ENCODE results near the gene NECAB2. TPM values are rescaled to one million over a fixed set of nuclear protein-coding genes. Genes with fewer than 3 reads are reported as not detected.

The NECAB2 gene
- total and polyA plus RNA-seq, 7 donors, result 0.04 to 0.13 (median 0.09) TPM; not detected in 4

GRCh38 chr16:84040226-84040822 lies 72.3 kb downstream of the NECAB2 start:
- peak in 3 of 4 donors; percentile 15 to 41 (median 37) for ATAC-seq
- no peaks in the 10 kb centered on the region for H3K9me3 ChIP-seq
- intact Hi-C loops (cut with DNase I), result loop anchor here in 1 of 2 donors (5.0 kb wide), 1 partner anchor 73 kb away; the partner anchor contains the start of gene NECAB2
- H3K36me3 ChIP-seq (ENCODE audit: insufficient read depth in 1 of 2, low read depth in 1 of 2), result no peaks in the 10 kb centered on the region
- WGBS, 3 donors, result 30 to 42% (median 34%) methylated on average over 14 of the region's 14 CpGs
- H3K27ac ChIP-seq, result no peak overlapping the region
- H3K4me1 ChIP-seq, result peaks cover 3% of the 10 kb centered on the region
- H3K4me3 ChIP-seq, result peak overlapping the region; percentile 12
- TF ChIP-seq CTCF (IDR thresholded peaks at IDR 0.05), result no peak
- no peaks in the 10 kb centered on the region for H3K27me3 ChIP-seq (ENCODE audit: insufficient read depth in 3 of 3, low read length in 2 of 3)
- DNase-seq, result no peak

- intact Hi-C loops (cut with DNase I), result loop anchor here in 1 of 2 donors (5.0 kb wide), 1 partner anchor 74 kb away; the partner anchor contains the start of gene NECAB2
- ATAC-seq, result peak; percentile 36 to 72 (median 65)
- Histone ChIP-seq H3K4me1 (peaks cover 3% of the 10 kb centered on the region), H3K9me3 (no peaks in the 10 kb centered on the region), H3K27me3 (ENCODE audit: insufficient read depth in 3 of 3, low read length in 2 of 3) (no peaks in the 10 kb centered on the region), H3K4me3 (peak overlapping the region; percentile 12), H3K36me3 (ENCODE audit: insufficient read depth in 1 of 2, low read depth in 1 of 2) (no peaks in the 10 kb centered on the region), H3K27ac (no peak overlapping the region)
- no peak for DNase-seq
- 29 to 43% (median 36%) methylated on average over 42 of the region's 42 CpGs for WGBS, 3 donors
- TF ChIP-seq CTCF (IDR thresholded peaks at IDR 0.05), result no peak
Observed at GRCh38 chr16:84040823-84041820, 73.1 kb downstream of the NECAB2 start.

DNA sequence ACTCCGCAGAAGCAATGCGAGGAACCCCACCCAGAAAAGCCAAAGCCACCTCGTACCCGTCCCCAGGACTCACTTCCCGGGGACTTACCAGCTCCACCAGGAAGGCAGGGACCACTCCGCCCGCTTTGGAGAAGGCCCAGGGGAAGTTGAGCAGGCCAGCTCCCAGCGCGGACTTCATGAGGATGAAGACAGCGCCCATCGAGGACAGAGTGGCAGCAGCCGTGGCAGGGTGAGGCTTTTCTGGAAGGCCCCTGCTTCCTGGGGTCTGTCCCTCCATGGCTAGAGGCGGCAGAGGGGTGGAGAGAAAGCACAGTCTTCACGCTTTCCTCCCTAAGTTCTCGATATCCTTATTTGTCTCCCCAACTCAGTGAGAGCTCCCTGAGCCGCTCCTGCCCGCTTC lies 73.8 kb downstream of the NECAB2 start:
- no peak overlapping the region for H3K4me3 ChIP-seq
- no peak overlapping the region for H3K27ac ChIP-seq
- H3K9me3 ChIP-seq, result no peaks in the 10 kb centered on the region
- DNase-seq (no peak), ATAC-seq (no peak)
- intact Hi-C loops (cut with DNase I), result loop anchor here in 1 of 2 donors (5.0 kb wide), 1 partner anchor 75 kb away; the partner anchor contains the start of gene NECAB2
- no peak for TF ChIP-seq CTCF (IDR thresholded peaks at IDR 0.05)
- peaks cover 3% of the 10 kb centered on the region for H3K4me1 ChIP-seq
- no peaks in the 10 kb centered on the region for H3K27me3 ChIP-seq (ENCODE audit: insufficient read depth in 3 of 3, low read length in 2 of 3)
- 86 to 89% (median 88%) methylated on average over 16 to 17 of the region's 17 CpGs for WGBS, 3 donors
- no peaks in the 10 kb centered on the region for H3K36me3 ChIP-seq (ENCODE audit: insufficient read depth in 1 of 2, low read depth in 1 of 2)

GRCh38 chr16:84042308-84042878 lies 74.3 kb downstream of the NECAB2 start, which contains the start of gene SLC38A8:
Gene SLC38A8, minus strand, starts transcription at chr16:84042795. Its CDS starts 638 bp downstream, at chr16:84042157.
- Histone ChIP-seq H3K9me3 (no peaks in the 10 kb centered on the region), H3K27me3 (ENCODE audit: insufficient read depth in 3 of 3, low read length in 2 of 3) (no peaks in the 10 kb centered on the region), H3K27ac (no peak within 1 kb of the TSS), H3K4me3 (no peak within 1 kb of the TSS), H3K36me3 (ENCODE audit: insufficient read depth in 1 of 2, low read depth in 1 of 2) (no peaks in the 10 kb centered on the region), H3K4me1 (peaks cover 3% of the 10 kb centered on the region)
- 83 to 92% (median 91%) methylated on average over 9 of the region's 9 CpGs for WGBS, 3 donors
- no peak for TF ChIP-seq CTCF (IDR thresholded peaks at IDR 0.05)
- intact Hi-C loops (cut with DNase I), result loop anchor here in 1 of 2 donors (5.0 kb wide), 1 partner anchor 75 kb away; the partner anchor contains the start of gene NECAB2
- no peak for ATAC-seq
- DNase-seq, result no peak
